ENCODE data around the gene KRTAP4-12. TPM values are rescaled to one million over a fixed set of nuclear protein-coding genes. Genes with fewer than 3 reads are reported as not detected.

KRTAP4-12 gene
- total RNA-seq, 1 experiment from 2014 or later: not detected

GRCh38 chr17:41133880-41134735 is 10.1 kb upstream of the KRTAP4-12 start:
- H3K27me3 Mint-ChIP-seq (ENCODE audit: insufficient read depth, unreplicated experiment): no peaks in the 10 kb centered on the region
- peaks cover 20% of the 10 kb centered on the region for H3K9me3 Mint-ChIP-seq (ENCODE audit: unreplicated experiment)
- TF ChIP-seq, protein P1, sequence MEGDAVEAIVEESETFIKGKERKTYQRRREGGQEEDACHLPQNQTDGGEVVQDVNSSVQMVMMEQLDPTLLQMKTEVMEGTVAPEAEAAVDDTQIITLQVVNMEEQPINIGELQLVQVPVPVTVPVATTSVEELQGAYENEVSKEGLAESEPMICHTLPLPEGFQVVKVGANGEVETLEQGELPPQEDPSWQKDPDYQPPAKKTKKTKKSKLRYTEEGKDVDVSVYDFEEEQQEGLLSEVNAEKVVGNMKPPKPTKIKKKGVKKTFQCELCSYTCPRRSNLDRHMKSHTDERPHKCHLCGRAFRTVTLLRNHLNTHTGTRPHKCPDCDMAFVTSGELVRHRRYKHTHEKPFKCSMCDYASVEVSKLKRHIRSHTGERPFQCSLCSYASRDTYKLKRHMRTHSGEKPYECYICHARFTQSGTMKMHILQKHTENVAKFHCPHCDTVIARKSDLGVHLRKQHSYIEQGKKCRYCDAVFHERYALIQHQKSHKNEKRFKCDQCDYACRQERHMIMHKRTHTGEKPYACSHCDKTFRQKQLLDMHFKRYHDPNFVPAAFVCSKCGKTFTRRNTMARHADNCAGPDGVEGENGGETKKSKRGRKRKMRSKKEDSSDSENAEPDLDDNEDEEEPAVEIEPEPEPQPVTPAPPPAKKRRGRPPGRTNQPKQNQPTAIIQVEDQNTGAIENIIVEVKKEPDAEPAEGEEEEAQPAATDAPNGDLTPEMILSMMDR (IDR thresholded peaks at IDR 0.05; ENCODE audit: unreplicated experiment): no peak
- H3K36me3 Mint-ChIP-seq (ENCODE audit: insufficient read depth, unreplicated experiment): no peaks in the 10 kb centered on the region
- CTCF ChIA-PET: no interaction called here
- H3K4me3 Mint-ChIP-seq (ENCODE audit: unreplicated experiment): no peak overlapping the region
- H3K4me1 Mint-ChIP-seq (ENCODE audit: insufficient read depth, unreplicated experiment): peaks cover 9% of the 10 kb centered on the region
- H3K27ac Mint-ChIP-seq (ENCODE audit: low read depth, unreplicated experiment): no peak overlapping the region
- POLR2A ChIA-PET: no interaction called here
- DNase-seq (ENCODE audit: unreplicated experiment): no peak
- BruUV-seq (replicated peaks): no TSS peak
- intact Hi-C loops (cut with micrococcal nuclease): no loop called here

GRCh38 chr17:41131979-41132378 is 8.0 kb upstream of the KRTAP4-12 start:
- Mint-ChIP-seq H3K27ac (ENCODE audit: low read depth, unreplicated experiment) (no peak overlapping the region), H3K36me3 (ENCODE audit: insufficient read depth, unreplicated experiment) (no peaks in the 10 kb centered on the region), H3K27me3 (ENCODE audit: insufficient read depth, unreplicated experiment) (no peaks in the 10 kb centered on the region), H3K9me3 (ENCODE audit: unreplicated experiment) (peaks cover 15% of the 10 kb centered on the region), H3K4me3 (ENCODE audit: unreplicated experiment) (no peak overlapping the region), H3K4me1 (ENCODE audit: insufficient read depth, unreplicated experiment) (peaks cover 9% of the 10 kb centered on the region)
- ChIA-PET POLR2A (interaction anchor here (0.5 to 1.2 kb wide), 2 partner anchors 9 to 145 kb away, joined by 3 to 5 read pairs; partner anchors contain the start of gene KRTAP4-6), CTCF (interaction anchor here (0.6 kb wide), 1 partner anchor 458 kb away, joined by 3 read pairs; no protein-coding TSS in a partner anchor)
- intact Hi-C loops (cut with micrococcal nuclease): no loop called here
- TF ChIP-seq, protein P1 (IDR thresholded peaks at IDR 0.05; ENCODE audit: unreplicated experiment): no peak
- no TSS peak for BruUV-seq (replicated peaks)
- DNase-seq (ENCODE audit: unreplicated experiment): peak; percentile 6

GRCh38 chr17:41127371-41127770 is 3.4 kb upstream of the KRTAP4-12 start:
- BruUV-seq (replicated peaks): no TSS peak
- intact Hi-C loops (cut with micrococcal nuclease): no loop called here
- DNase-seq (ENCODE audit: unreplicated experiment): peak; percentile 1
- H3K27ac Mint-ChIP-seq (ENCODE audit: low read depth, unreplicated experiment): no peak overlapping the region
- POLR2A ChIA-PET: no interaction called here
- peaks cover 14% of the 10 kb centered on the region for H3K4me1 Mint-ChIP-seq (ENCODE audit: insufficient read depth, unreplicated experiment)
- TF ChIP-seq, protein P1 (IDR thresholded peaks at IDR 0.05; ENCODE audit: unreplicated experiment): no peak
- no peak overlapping the region for H3K4me3 Mint-ChIP-seq (ENCODE audit: unreplicated experiment)
- peaks cover 14% of the 10 kb centered on the region for H3K9me3 Mint-ChIP-seq (ENCODE audit: unreplicated experiment)
- H3K36me3 Mint-ChIP-seq (ENCODE audit: insufficient read depth, unreplicated experiment): no peaks in the 10 kb centered on the region
- no peaks in the 10 kb centered on the region for H3K27me3 Mint-ChIP-seq (ENCODE audit: insufficient read depth, unreplicated experiment)
- CTCF ChIA-PET: interaction anchor here (0.6 kb wide), 1 partner anchor 196 kb away, joined by 3 read pairs; no protein-coding TSS in a partner anchor

GRCh38 chr17:41126412-41126811 is 2.4 kb upstream of the KRTAP4-12 start:
- no peaks in the 10 kb centered on the region for H3K36me3 Mint-ChIP-seq (ENCODE audit: insufficient read depth, unreplicated experiment)
- TF ChIP-seq, protein P1 (IDR thresholded peaks at IDR 0.05; ENCODE audit: unreplicated experiment): no peak
- H3K27me3 Mint-ChIP-seq (ENCODE audit: insufficient read depth, unreplicated experiment): no peaks in the 10 kb centered on the region
- POLR2A ChIA-PET: interaction anchor here (0.7 kb wide), 1 partner anchor 33 kb away, joined by 3 read pairs; no protein-coding TSS in a partner anchor
- intact Hi-C loops (cut with micrococcal nuclease): no loop called here
- CTCF ChIA-PET: no interaction called here
- no peak for DNase-seq (ENCODE audit: unreplicated experiment)
- BruUV-seq (replicated peaks): no TSS peak
- peaks cover 5% of the 10 kb centered on the region for H3K4me1 Mint-ChIP-seq (ENCODE audit: insufficient read depth, unreplicated experiment)
- no peak overlapping the region for H3K27ac Mint-ChIP-seq (ENCODE audit: low read depth, unreplicated experiment)
- H3K4me3 Mint-ChIP-seq (ENCODE audit: unreplicated experiment): no peak overlapping the region
- peaks cover 18% of the 10 kb centered on the region for H3K9me3 Mint-ChIP-seq (ENCODE audit: unreplicated experiment)
